GM06990 (cell line): ENCODE data around the gene INSYN2A.

ENCODE experiments used
- DNase-seq: peaks from one replicate; pipeline ENCODE4 v3.0.0-alpha.2; 2011; ENCODE audit not compliant: insufficient read length; ENCODE audit errors: extremely low read depth
- H3K27me3 ChIP-seq: replicated peaks from 2 replicates; pipeline ENCODE4 v1.6.0; 2011; ENCODE audit warnings: low read length; ENCODE audit not compliant: control insufficient read depth, insufficient read depth
- H3K36me3 ChIP-seq: 2 replicates; pipeline ENCODE4 v1.5.1; 2011; ENCODE audit warnings: low read length; ENCODE audit not compliant: control insufficient read depth, insufficient read depth
- H3K4me3 ChIP-seq: replicated peaks from 2 replicates; pipeline ENCODE4 v1.5.1; 2011; ENCODE audit warnings: low read depth, mild to moderate bottlenecking, control low read depth, low read length
- TF ChIP-seq, protein P1 (sequence below): IDR thresholded peaks from 2 replicates; pipeline ENCODE4 v1.5.1; 2011; ENCODE audit warnings: low read length, control low read depth, mild to moderate bottlenecking, inconsistent platforms; ENCODE audit not compliant: insufficient read depth, poor library complexity, severe bottlenecking

Gene INSYN2A

DNA sequence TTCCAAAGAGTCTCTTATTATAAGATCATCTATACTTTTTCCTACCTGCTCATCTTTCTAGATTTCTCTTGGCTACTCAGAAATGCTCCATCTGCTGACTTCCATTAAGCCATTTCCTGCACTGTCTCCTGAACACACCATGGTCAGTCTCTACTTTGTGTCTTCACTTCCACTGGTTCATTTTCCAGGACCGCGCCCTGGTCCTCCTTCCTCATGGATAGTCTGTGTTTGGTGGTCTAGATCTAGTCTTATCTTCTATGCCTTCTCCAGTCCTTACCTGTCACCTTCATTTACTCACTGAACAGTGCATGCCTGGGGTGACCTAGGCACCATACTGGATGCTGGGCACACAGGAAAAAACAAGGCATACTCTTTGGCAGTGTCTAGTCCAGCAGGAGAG is 11.8 kb downstream of the INSYN2A start:
- no peak for DNase-seq
- TF ChIP-seq, protein P1, sequence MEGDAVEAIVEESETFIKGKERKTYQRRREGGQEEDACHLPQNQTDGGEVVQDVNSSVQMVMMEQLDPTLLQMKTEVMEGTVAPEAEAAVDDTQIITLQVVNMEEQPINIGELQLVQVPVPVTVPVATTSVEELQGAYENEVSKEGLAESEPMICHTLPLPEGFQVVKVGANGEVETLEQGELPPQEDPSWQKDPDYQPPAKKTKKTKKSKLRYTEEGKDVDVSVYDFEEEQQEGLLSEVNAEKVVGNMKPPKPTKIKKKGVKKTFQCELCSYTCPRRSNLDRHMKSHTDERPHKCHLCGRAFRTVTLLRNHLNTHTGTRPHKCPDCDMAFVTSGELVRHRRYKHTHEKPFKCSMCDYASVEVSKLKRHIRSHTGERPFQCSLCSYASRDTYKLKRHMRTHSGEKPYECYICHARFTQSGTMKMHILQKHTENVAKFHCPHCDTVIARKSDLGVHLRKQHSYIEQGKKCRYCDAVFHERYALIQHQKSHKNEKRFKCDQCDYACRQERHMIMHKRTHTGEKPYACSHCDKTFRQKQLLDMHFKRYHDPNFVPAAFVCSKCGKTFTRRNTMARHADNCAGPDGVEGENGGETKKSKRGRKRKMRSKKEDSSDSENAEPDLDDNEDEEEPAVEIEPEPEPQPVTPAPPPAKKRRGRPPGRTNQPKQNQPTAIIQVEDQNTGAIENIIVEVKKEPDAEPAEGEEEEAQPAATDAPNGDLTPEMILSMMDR: no peak
- Histone ChIP-seq H3K4me3 (no peak overlapping the region), H3K27me3 (no peaks in the 10 kb centered on the region), H3K36me3 (no peaks in the 10 kb centered on the region)

DNA sequence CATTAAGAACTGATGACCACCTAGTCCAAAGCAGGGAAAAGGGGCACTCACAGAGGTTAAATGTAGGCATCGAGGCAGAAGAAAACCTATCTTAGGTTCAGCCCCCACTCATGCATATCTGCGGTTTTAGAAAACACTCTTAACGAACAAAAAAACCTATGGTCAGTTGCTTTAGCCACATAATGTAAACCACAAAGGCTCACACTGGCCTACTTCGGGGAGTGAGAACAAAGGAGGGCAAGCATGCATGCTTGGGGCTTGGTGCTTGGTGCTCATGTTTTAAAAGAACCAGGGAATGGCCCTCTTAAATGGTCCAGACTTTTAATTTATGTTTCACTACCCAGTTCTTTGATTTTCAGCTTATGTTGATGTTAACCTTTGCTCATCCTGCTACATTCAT is 14.2 kb downstream of the INSYN2A start:
- no peaks in the 10 kb centered on the region for H3K27me3 ChIP-seq
- DNase-seq: no peak
- no peak overlapping the region for H3K4me3 ChIP-seq
- H3K36me3 ChIP-seq: no peaks in the 10 kb centered on the region
- TF ChIP-seq, protein P1: no peak

DNA sequence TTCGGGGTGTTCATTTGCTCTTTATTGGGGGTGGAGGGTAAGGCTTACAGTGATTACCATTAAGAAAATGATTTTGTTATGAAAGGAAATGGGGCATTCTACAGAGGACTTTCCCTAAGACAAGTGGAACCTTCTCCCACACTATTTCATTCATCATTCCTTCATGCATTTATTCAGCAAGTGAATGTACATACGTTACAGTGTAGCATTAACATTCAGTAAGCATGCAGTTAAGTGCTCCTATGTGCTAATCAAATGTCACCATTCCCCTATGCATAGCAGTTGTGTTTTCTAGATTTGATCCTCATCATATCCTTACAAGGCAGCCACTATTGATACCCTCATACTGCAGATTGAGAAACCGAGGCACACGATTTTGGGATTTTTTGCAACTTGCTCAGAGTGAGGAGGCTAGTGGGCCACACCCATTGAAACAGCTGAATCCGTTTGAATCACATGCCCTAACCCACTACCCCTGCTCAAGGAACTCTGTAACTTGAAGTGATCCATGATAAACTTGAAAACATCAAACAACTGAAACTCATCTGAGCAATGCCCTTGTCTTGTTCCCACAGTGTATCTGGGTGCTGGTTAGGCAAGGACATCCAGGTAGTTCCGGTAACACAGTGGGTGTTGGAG is 16.7 kb downstream of the INSYN2A start:
- no peak for DNase-seq
- no peak overlapping the region for H3K4me3 ChIP-seq
- no peaks in the 10 kb centered on the region for H3K27me3 ChIP-seq
- TF ChIP-seq, protein P1: no peak
- no peaks in the 10 kb centered on the region for H3K36me3 ChIP-seq

DNA sequence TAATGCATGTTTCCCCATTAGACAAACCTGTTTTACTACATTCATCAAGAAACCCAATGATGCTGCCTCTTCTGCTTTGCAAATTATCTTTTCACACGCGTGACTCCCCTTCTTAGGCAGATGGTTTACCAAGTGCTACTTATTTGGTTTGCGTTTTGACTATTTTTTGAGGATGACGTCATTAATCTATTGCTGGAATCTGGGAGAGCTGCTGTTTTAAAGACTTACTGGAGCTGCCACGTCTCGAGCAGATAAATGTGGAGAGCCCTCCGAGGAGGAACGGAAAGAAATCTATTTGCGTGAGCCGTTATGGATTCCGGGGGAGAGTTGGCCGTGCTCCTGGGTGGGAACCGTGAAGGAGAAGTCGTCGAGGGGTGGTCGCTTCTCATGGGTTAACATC is 19.7 kb downstream of the INSYN2A start:
- TF ChIP-seq, protein P1: no peak
- Histone ChIP-seq H3K27me3 (no peaks in the 10 kb centered on the region), H3K4me3 (no peak overlapping the region), H3K36me3 (no peaks in the 10 kb centered on the region)
- DNase-seq: no peak

DNA sequence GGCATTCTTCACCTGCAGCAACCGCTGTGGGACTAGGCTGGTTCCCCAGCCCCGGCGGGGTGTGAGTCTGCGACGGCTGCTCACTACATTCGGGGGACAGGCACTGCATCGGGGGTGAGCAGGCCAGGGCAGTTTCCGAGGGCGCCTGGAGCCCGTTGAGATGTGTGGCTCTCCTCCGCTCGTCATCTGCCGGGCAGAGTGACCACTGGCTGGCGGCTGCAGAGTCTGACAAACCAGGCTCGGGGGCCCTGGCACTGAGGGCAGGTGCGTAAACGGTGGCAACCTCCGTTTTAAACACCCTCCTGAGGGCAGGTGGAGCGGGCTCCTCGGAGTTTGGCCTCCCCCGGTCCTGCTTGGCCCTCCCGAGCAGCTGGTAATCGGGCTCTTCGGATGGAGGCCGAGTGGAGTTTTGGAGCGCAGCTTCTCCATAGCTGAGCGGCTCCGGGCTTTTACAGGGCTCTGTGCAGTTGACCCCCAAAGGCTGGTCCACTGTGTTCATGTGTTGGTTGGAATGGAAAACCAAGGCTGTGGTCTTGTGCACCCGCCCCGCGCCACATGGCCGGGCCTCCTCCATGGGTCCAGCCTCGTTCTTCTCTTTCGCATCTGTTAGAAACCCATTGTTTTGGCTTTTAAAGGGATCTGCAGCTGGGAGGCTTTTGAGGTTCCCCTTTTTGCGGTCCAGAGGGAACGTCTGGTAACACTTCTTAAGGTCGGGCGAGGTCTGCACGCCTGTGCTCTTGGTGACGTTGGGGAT is 20.9 kb downstream of the INSYN2A start:
- Histone ChIP-seq H3K27me3 (no peaks in the 10 kb centered on the region), H3K36me3 (no peaks in the 10 kb centered on the region), H3K4me3 (no peak overlapping the region)
- no peak for DNase-seq
- TF ChIP-seq, protein P1: no peak
